GM12892 (cell line): ENCODE results near the gene KCNMB4.

Source experiments
- POLR2A ChIP-seq: IDR thresholded peaks from 2 replicates; pipeline ENCODE4 v1.6.1; 2011; ENCODE audit warnings: low read depth, low read length, control low read depth
- POLR2AphosphoS5 ChIP-seq: IDR thresholded peaks from 2 replicates; pipeline ENCODE4 v1.6.1; 2011; ENCODE audit warnings: low read depth, low read length, control low read depth

DNA sequence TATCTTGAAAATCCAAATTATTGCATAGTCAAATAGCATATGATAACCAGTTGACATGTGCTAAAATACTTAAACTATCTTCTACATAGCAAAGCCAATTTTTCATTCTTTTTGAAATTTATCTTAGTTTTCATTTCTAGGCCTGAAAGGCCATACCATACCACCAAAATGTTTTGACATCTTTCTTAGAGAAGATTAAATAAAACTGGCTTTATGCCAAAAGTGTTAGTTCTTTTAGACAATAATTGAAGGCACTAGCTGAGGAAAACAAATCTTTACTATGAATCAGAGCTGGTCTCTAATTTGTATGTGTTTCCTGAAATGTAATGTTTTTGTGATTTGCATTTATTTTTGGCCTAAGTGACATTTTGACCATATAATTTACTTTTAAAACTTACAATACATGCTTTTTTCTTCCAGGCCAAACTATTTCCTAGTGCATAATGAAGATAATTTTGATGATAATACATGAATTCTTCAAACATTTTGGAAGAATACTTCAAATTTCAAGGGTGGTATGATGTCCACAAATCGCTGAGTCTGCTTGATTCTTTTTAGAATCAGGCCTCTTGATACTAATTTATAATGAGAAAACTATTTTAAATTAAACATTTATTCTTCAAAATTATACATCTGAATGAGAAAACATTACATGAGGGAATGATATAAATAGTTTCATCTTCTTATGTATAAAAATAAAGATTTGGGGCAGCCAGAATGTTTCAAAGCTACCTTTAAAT is 6.5 kb upstream of the KCNMB4 start:
- no peak for TF ChIP-seq POLR2A
- TF ChIP-seq POLR2AphosphoS5: no peak
